Measurements from ENCODE around the gene NRP1.

The NRP1 gene

GRCh38 chr10:33323721-33324120, 10.7 kb downstream of the NRP1 start:
- Histone ChIP-seq H3K9me3 (no peaks in the 10 kb centered on the region), H3K27me3 (no peaks in the 10 kb centered on the region), H3K4me3 (no peak overlapping the region), H3K36me3 (peaks cover 0 to 8% (median 6%) of the 10 kb centered on the region in 3 donors), H3K27ac (no peak overlapping the region), H3K4me1 (peaks cover 0 to 32% (median 2%) of the 10 kb centered on the region in 4 donors)
- TF ChIP-seq CTCF (IDR thresholded peaks at IDR 0.05), result no peak
- intact Hi-C loops (cut with DNase I; ENCODE audit: low total_unique reads), result loop anchor here (10.0 kb wide), 1 partner anchor 129 kb away; no protein-coding TSS in a partner anchor
- no peak for DNase-seq

- Histone ChIP-seq H3K36me3 (peaks cover 0 to 5% (median 0%) of the 10 kb centered on the region in 3 donors), H3K4me3 (no peak overlapping the region), H3K9me3 (no peaks in the 10 kb centered on the region), H3K4me1 (peaks cover 0 to 22% (median 2%) of the 10 kb centered on the region in 4 donors), H3K27ac (no peak overlapping the region), H3K27me3 (no peaks in the 10 kb centered on the region)
- DNase-seq, result no peak
- TF ChIP-seq CTCF (IDR thresholded peaks at IDR 0.05), result no peak
- intact Hi-C loops (cut with DNase I; ENCODE audit: low total_unique reads), result loop anchor here (10.0 kb wide), 1 partner anchor 127 kb away; no protein-coding TSS in a partner anchor
These were observed 13.0 kb downstream of the NRP1 start for GRCh38 chr10:33321516-33321915.

- no peak overlapping the region for H3K27ac ChIP-seq
- intact Hi-C loops (cut with DNase I; ENCODE audit: low total_unique reads), result loop anchor here (10.0 kb wide), 1 partner anchor 125 kb away; no protein-coding TSS in a partner anchor
- no peaks in the 10 kb centered on the region for H3K27me3 ChIP-seq
- H3K36me3 ChIP-seq, result peaks cover 0 to 5% (median 0%) of the 10 kb centered on the region in 3 donors
- H3K9me3 ChIP-seq, result no peaks in the 10 kb centered on the region
- no peak for DNase-seq
- no peak overlapping the region for H3K4me3 ChIP-seq
- TF ChIP-seq CTCF (IDR thresholded peaks at IDR 0.05), result no peak
- H3K4me1 ChIP-seq, result peaks cover 0 to 20% (median 5%) of the 10 kb centered on the region in 4 donors
These were observed 14.2 kb downstream of the NRP1 start for GRCh38 chr10:33320288-33320687.

GRCh38 chr10:33315891-33316290, 18.6 kb downstream of the NRP1 start:
- H3K9me3 ChIP-seq, result no peaks in the 10 kb centered on the region
- peaks cover 0 to 17% (median 5%) of the 10 kb centered on the region in 4 donors for H3K4me1 ChIP-seq
- H3K36me3 ChIP-seq, result peaks cover 0 to 4% (median 0%) of the 10 kb centered on the region in 3 donors
- intact Hi-C loops (cut with DNase I; ENCODE audit: low total_unique reads), result no loop called here
- no peak overlapping the region for H3K27ac ChIP-seq
- no peak for TF ChIP-seq CTCF (IDR thresholded peaks at IDR 0.05)
- H3K4me3 ChIP-seq, result no peak overlapping the region
- no peaks in the 10 kb centered on the region for H3K27me3 ChIP-seq
- no peak for DNase-seq

GRCh38 chr10:33314811-33315561, 19.5 kb downstream of the NRP1 start:
- intact Hi-C loops (cut with DNase I; ENCODE audit: low total_unique reads), result no loop called here
- Histone ChIP-seq H3K27ac (no peak overlapping the region), H3K4me1 (peaks cover 0 to 17% (median 5%) of the 10 kb centered on the region in 4 donors), H3K36me3 (peaks cover 0 to 4% (median 0%) of the 10 kb centered on the region in 3 donors), H3K27me3 (no peaks in the 10 kb centered on the region), H3K4me3 (no peak overlapping the region), H3K9me3 (no peaks in the 10 kb centered on the region)
- no peak for DNase-seq
- TF ChIP-seq CTCF (IDR thresholded peaks at IDR 0.05), result no peak
